ENCODE data around the gene SMYD3.

Gene SMYD3

GRCh38 chr1:245832771-245833527, 674.1 kb downstream of the SMYD3 start:
- Histone ChIP-seq H3K9ac (no peak overlapping the region), H3K4me3 (IDR thresholded peaks at IDR 0.05; ENCODE audit: insufficient read depth, low read depth, low read length) (no peak overlapping the region), H3K4me1 (ENCODE audit: low read depth, poor library complexity, severe bottlenecking) (no peaks in the 10 kb centered on the region), H2AFZ (ENCODE audit: low read depth) (no peak overlapping the region), H4K20me1 (ENCODE audit: insufficient read depth) (no peaks in the 10 kb centered on the region), H3K27me3 (ENCODE audit: insufficient read depth, low read depth) (no peaks in the 10 kb centered on the region), H3K36me3 (ENCODE audit: insufficient read depth) (no peaks in the 10 kb centered on the region), H3K27ac (no peak overlapping the region), H3K79me2 (ENCODE audit: insufficient read depth, low read depth) (no peaks in the 10 kb centered on the region), H3K4me2 (no peak overlapping the region)
- no peak for TF ChIP-seq CTCF (conservative IDR thresholded peaks at IDR 0.05; ENCODE audit: low read depth, low read length)

- H3K36me3 ChIP-seq (ENCODE audit: insufficient read depth) = no peaks in the 10 kb centered on the region
- TF ChIP-seq CTCF (conservative IDR thresholded peaks at IDR 0.05; ENCODE audit: low read depth, low read length) = no peak
Measured at GRCh38 chr1:245831518-245831917, 675.6 kb downstream of the SMYD3 start.

GRCh38 chr1:245829826-245830225, 677.3 kb downstream of the SMYD3 start:
- no peak for TF ChIP-seq CTCF (conservative IDR thresholded peaks at IDR 0.05; ENCODE audit: low read depth, low read length)
- H3K27me3 ChIP-seq (ENCODE audit: insufficient read depth, low read depth) = no peaks in the 10 kb centered on the region
- no peak overlapping the region for H3K9ac ChIP-seq
- H2AFZ ChIP-seq (ENCODE audit: low read depth) = no peak overlapping the region
- H3K4me3 ChIP-seq (IDR thresholded peaks at IDR 0.05; ENCODE audit: insufficient read depth, low read depth, low read length) = no peak overlapping the region
- no peak overlapping the region for H3K4me2 ChIP-seq
- no peak overlapping the region for H3K27ac ChIP-seq
- H3K36me3 ChIP-seq (ENCODE audit: insufficient read depth) = no peaks in the 10 kb centered on the region
- H3K4me1 ChIP-seq (ENCODE audit: low read depth, poor library complexity, severe bottlenecking) = no peaks in the 10 kb centered on the region
- H3K79me2 ChIP-seq (ENCODE audit: insufficient read depth, low read depth) = no peaks in the 10 kb centered on the region
- H4K20me1 ChIP-seq (ENCODE audit: insufficient read depth) = no peaks in the 10 kb centered on the region

More at GRCh38 chr1:245831518-245831917, 675.6 kb downstream of the SMYD3 start:
- Histone ChIP-seq H3K27me3 (ENCODE audit: insufficient read depth, low read depth) (no peaks in the 10 kb centered on the region), H3K79me2 (ENCODE audit: insufficient read depth, low read depth) (no peaks in the 10 kb centered on the region), H3K9ac (no peak overlapping the region), H4K20me1 (ENCODE audit: insufficient read depth) (no peaks in the 10 kb centered on the region), H2AFZ (ENCODE audit: low read depth) (no peak overlapping the region), H3K4me3 (IDR thresholded peaks at IDR 0.05; ENCODE audit: insufficient read depth, low read depth, low read length) (no peak overlapping the region), H3K4me2 (no peak overlapping the region), H3K4me1 (ENCODE audit: low read depth, poor library complexity, severe bottlenecking) (no peaks in the 10 kb centered on the region), H3K27ac (no peak overlapping the region)

GRCh38 chr1:245829194-245829593, 677.9 kb downstream of the SMYD3 start:
- H3K9ac ChIP-seq = no peak overlapping the region
- no peaks in the 10 kb centered on the region for H3K36me3 ChIP-seq (ENCODE audit: insufficient read depth)
- H3K4me3 ChIP-seq (IDR thresholded peaks at IDR 0.05; ENCODE audit: insufficient read depth, low read depth, low read length) = no peak overlapping the region
- no peaks in the 10 kb centered on the region for H3K79me2 ChIP-seq (ENCODE audit: insufficient read depth, low read depth)
- no peaks in the 10 kb centered on the region for H4K20me1 ChIP-seq (ENCODE audit: insufficient read depth)
- no peak overlapping the region for H3K27ac ChIP-seq
- TF ChIP-seq CTCF (conservative IDR thresholded peaks at IDR 0.05; ENCODE audit: low read depth, low read length) = no peak
- H2AFZ ChIP-seq (ENCODE audit: low read depth) = no peak overlapping the region
- no peaks in the 10 kb centered on the region for H3K4me1 ChIP-seq (ENCODE audit: low read depth, poor library complexity, severe bottlenecking)
- no peak overlapping the region for H3K4me2 ChIP-seq
- H3K27me3 ChIP-seq (ENCODE audit: insufficient read depth, low read depth) = no peaks in the 10 kb centered on the region
